GM19240 (cell line): Measurements from ENCODE around the gene NEURL1B.
"Not testable (repeated sequence)": the region's sequence is repeated elsewhere in the genome, so short reads cannot be mapped to it uniquely, and the experiment has no call there.

Source experiments
- DNase-seq: peaks from one replicate; pipeline ENCODE4 v3.0.0; 2011; ENCODE audit warnings: low spot score; ENCODE audit not compliant: insufficient read length

NEURL1B gene

GRCh38 chr5:172676914-172677475, 35.9 kb downstream of the NEURL1B start:
- DNase-seq = no peak

GRCh38 chr5:172678362-172678874, 37.4 kb downstream of the NEURL1B start:
- not testable (repeated sequence) for DNase-seq

- no peak for DNase-seq
Observed at GRCh38 chr5:172678902-172679301, 37.8 kb downstream of the NEURL1B start.

- DNase-seq = no peak
Observed at GRCh38 chr5:172679628-172680212, 38.7 kb downstream of the NEURL1B start.

- no peak for DNase-seq
Observed at GRCh38 chr5:172680921-172681320, 39.9 kb downstream of the NEURL1B start.

- DNase-seq = no peak
Observed at GRCh38 chr5:172681421-172681820, 40.4 kb downstream of the NEURL1B start.

GRCh38 chr5:172683264-172683644, 42.2 kb downstream of the NEURL1B start:
- DNase-seq = no peak

GRCh38 chr5:172683645-172684471, 42.8 kb downstream of the NEURL1B start:
- no peak for DNase-seq

- no peak for DNase-seq
Observed at GRCh38 chr5:172685091-172685490, 44.0 kb downstream of the NEURL1B start.

- no peak for DNase-seq
Observed at GRCh38 chr5:172686111-172686510, 45.0 kb downstream of the NEURL1B start.

GRCh38 chr5:172686539-172687390, 45.7 kb downstream of the NEURL1B start:
- DNase-seq = no peak

GRCh38 chr5:172687940-172688339, 46.9 kb downstream of the NEURL1B start:
- DNase-seq = no peak

GRCh38 chr5:172688349-172689217, 47.5 kb downstream of the NEURL1B start:
- peak; percentile 45 for DNase-seq

GRCh38 chr5:172689218-172689572, 48.1 kb downstream of the NEURL1B start:
- DNase-seq = no peak

- DNase-seq = no peak
Observed at GRCh38 chr5:172689801-172690200, 48.7 kb downstream of the NEURL1B start.

- no peak for DNase-seq
Observed at GRCh38 chr5:172690258-172691075, 49.4 kb downstream of the NEURL1B start.

- DNase-seq = no peak
Observed at GRCh38 chr5:172691886-172692285, 50.8 kb downstream of the NEURL1B start.

- no peak for DNase-seq
Observed at GRCh38 chr5:172692451-172692850, 51.4 kb downstream of the NEURL1B start.

GRCh38 chr5:172692981-172693380, 51.9 kb downstream of the NEURL1B start:
- no peak for DNase-seq

- no peak for DNase-seq
Observed at GRCh38 chr5:172694061-172694460, 53.0 kb downstream of the NEURL1B start.
